AG09309 (cell line): ENCODE measurements around the gene PRR29.

Experiments
- DNase-seq: peaks from one replicate; pipeline ENCODE4 v3.0.0-alpha.2; 2010; ENCODE audit warnings: low read depth
- H3K4me3 ChIP-seq: 2 replicates; pipeline ENCODE4 v1.5.1; 2011; ENCODE audit warnings: mild to moderate bottlenecking, low read depth, low read length, moderate library complexity; ENCODE audit not compliant: control insufficient read depth
- TF ChIP-seq, protein P1 (sequence below): IDR thresholded peaks from 2 replicates; pipeline ENCODE4 v1.5.1; 2011; ENCODE audit warnings: mild to moderate bottlenecking, low read depth, low read length, inconsistent platforms; ENCODE audit not compliant: insufficient read depth, control insufficient read depth; ENCODE audit errors: missing control alignments

The PRR29 gene

DNA sequence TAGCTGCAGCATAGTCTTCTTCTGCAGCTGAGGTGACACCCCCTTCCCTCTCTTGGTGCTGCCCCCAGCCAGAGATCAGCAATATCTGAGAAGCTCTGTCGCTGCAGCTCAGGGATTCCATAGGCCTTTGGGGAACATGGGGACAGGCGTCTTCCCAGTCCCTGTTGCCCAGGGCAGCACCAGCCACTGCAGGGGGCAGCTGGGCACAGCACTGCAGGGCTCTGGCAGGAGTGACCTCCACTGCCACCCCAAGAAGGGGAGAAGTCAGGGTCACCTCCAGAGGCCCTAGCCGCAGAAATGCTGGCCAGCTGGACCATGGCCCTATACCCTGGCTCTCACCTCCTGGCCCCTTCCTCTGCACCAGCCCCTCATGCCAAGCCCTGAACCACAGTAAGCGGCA lies 42.4 kb upstream of the PRR29 start:
- no peak overlapping the region for H3K4me3 ChIP-seq
- TF ChIP-seq, protein P1, sequence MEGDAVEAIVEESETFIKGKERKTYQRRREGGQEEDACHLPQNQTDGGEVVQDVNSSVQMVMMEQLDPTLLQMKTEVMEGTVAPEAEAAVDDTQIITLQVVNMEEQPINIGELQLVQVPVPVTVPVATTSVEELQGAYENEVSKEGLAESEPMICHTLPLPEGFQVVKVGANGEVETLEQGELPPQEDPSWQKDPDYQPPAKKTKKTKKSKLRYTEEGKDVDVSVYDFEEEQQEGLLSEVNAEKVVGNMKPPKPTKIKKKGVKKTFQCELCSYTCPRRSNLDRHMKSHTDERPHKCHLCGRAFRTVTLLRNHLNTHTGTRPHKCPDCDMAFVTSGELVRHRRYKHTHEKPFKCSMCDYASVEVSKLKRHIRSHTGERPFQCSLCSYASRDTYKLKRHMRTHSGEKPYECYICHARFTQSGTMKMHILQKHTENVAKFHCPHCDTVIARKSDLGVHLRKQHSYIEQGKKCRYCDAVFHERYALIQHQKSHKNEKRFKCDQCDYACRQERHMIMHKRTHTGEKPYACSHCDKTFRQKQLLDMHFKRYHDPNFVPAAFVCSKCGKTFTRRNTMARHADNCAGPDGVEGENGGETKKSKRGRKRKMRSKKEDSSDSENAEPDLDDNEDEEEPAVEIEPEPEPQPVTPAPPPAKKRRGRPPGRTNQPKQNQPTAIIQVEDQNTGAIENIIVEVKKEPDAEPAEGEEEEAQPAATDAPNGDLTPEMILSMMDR = no peak
- DNase-seq = no peak

GRCh38 chr17:63956296-63956920 lies 41.7 kb upstream of the PRR29 start:
- no peak for DNase-seq
- TF ChIP-seq, protein P1 = no peak
- H3K4me3 ChIP-seq = no peak overlapping the region

- no peak for DNase-seq
Observed at GRCh38 chr17:63960006-63960405, 38.1 kb upstream of the PRR29 start.

DNA sequence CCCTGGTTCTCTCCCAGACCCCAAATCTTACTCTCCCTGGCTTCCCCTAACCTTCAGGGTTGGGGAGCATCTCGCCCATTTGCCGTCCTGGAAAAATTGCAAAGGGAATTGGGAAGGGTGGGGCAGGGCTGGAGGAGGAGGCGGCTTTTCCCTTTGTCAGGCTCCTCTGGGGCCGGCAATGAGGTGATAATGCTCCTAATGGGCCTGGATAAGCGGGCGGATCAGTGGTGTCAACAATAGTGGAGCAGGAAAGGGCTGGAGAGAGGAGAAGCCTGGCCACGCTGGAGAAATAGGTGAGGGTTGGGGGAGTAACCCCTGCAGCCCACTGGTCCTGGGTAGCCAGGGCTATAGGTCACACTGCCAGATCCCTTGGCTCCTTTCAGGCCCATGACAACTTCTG lies 37.7 kb upstream of the PRR29 start:
- no peak overlapping the region for H3K4me3 ChIP-seq
- TF ChIP-seq, protein P1 = no peak
- DNase-seq = no peak

More at GRCh38 chr17:63960006-63960405, 38.1 kb upstream of the PRR29 start:
- TF ChIP-seq, protein P1 = no peak
- H3K4me3 ChIP-seq = no peak overlapping the region

GRCh38 chr17:63961355-63962212 lies 36.6 kb upstream of the PRR29 start:
- TF ChIP-seq, protein P1 = no peak
- DNase-seq = no peak
- no peak overlapping the region for H3K4me3 ChIP-seq

- no peak overlapping the region for H3K4me3 ChIP-seq
- TF ChIP-seq, protein P1 = no peak
- DNase-seq = no peak
Observed at GRCh38 chr17:63962298-63962744, 35.8 kb upstream of the PRR29 start.
